HCT116 (cell line): ENCODE data around the gene SHROOM3. TPM values are rescaled to one million over a fixed set of nuclear protein-coding genes. Genes with fewer than 3 reads are reported as not detected.

ENCODE experiments used
- ATAC-seq: fragments of 200-7000 bp; cut with Tn5 transposase; 2 replicates; pipeline ENCODE4 v1.9.1; 2020; ENCODE audit warnings: mild to moderate bottlenecking, moderate library complexity
- BruUV-seq: library from RNA; stranded (reverse); fragments of 400-500 nt; replicated peaks from 2 replicates; lab custom pipeline; 2021; lab: Mats Ljungman, UMichigan
- CTCF ChIA-PET: fragments of 300-600 bp; sonication (Branson Sonifier 250); formaldehyde crosslinking; loops from one replicate; lab custom pipeline; 2021; ENCODE audit warnings: antibody characterized with exemption; lab: Charles Lee
- POLR2A ChIA-PET: fragments of 300-600, 350-600 bp; sonication (Branson Sonifier 250); formaldehyde crosslinking; loops from one replicate; lab custom pipeline; 2021; ENCODE audit warnings: antibody characterized with exemption; lab: Charles Lee
- RAD21 ChIA-PET, 2 experiments: fragments of 300-600 bp; sonication (Branson Sonifier 250); formaldehyde crosslinking; loops; one replicate each; lab custom pipeline; 2023; ENCODE audit warnings: low total read pairs in 2 of 2; ENCODE audit not compliant: uncharacterized antibody in 2 of 2, unreplicated experiment in 2 of 2, low non-redundant PET in 1 of 2; lab: Charles Lee
- DNase-seq: peaks from one replicate; pipeline ENCODE4 v3.0.0-alpha.2; 2010; ENCODE audit warnings: low read depth, low spot score
- H2AFZ ChIP-seq: fragments of 200-600 bp; shearing (Covaris generic), sonication (generic); 2 replicates; pipeline ENCODE4 v1.6.1; 2017; ENCODE audit warnings: low read depth, mixed run types, mixed read lengths, antibody characterized with exemption, low read length; ENCODE audit not compliant: poor library complexity, severe bottlenecking
- H3K27ac ChIP-seq: 2 replicates; pipeline ENCODE4 v1.5.1; 2012; ENCODE audit warnings: low read depth, low read length
- H3K27me3 ChIP-seq: fragments of 200-600 bp; sonication (generic); 2 replicates; pipeline ENCODE4 v1.6.1; 2016; ENCODE audit warnings: mixed run types, low read length, mixed read lengths; ENCODE audit not compliant: insufficient read depth
- H3K36me3 ChIP-seq, 2 experiments: fragments of 200-500 bp in 1 of 2; fragments of 200-600 bp in 1 of 2; sonication (Bioruptor generic) in 1 of 2; sonication (generic) in 1 of 2; 2 replicates each; pipeline versions ENCODE4 v1.5.1 to v1.6.1; 2014 to 2016; ENCODE audit warnings: low read length in 2 of 2, inconsistent platforms in 1 of 2, mixed read lengths in 1 of 2, mixed run types in 1 of 2; ENCODE audit not compliant: insufficient read depth in 2 of 2, control insufficient read depth in 1 of 2
- H3K4me1 ChIP-seq, 2 experiments: fragments of 200-600 bp in 1 of 2; sonication (generic) in 1 of 2; 2 replicates each; pipeline versions ENCODE4 v1.5.1 to v1.6.1; 2012 to 2017; ENCODE audit warnings: low read length in 2 of 2, inconsistent platforms in 1 of 2, mild to moderate bottlenecking in 1 of 2, mixed read lengths in 1 of 2, mixed run types in 1 of 2, moderate library complexity in 1 of 2; ENCODE audit not compliant: insufficient read depth in 2 of 2, control insufficient read depth in 1 of 2
- H3K4me2 ChIP-seq: fragments of 200-600 bp; sonication (generic); 2 replicates; pipeline ENCODE4 v1.6.1; 2017; ENCODE audit warnings: mixed run types, low read length, mixed read lengths
- H3K4me3 ChIP-seq, 2 experiments: fragments of 200-600 bp in 1 of 2; sonication (generic) in 1 of 2; replicated peaks in 1 of 2; 2 replicates each; pipeline ENCODE4 v1.5.1; 2011 to 2016; ENCODE audit warnings: low read length in 2 of 2, control low read depth in 1 of 2, low read depth in 1 of 2, mild to moderate bottlenecking in 1 of 2, mixed read lengths in 1 of 2, mixed run types in 1 of 2
- H3K79me2 ChIP-seq: fragments of 200-600 bp; sonication (generic); 2 replicates; pipeline ENCODE4 v1.6.1; 2017; ENCODE audit warnings: mild to moderate bottlenecking, mixed run types, low read length, moderate library complexity, mixed read lengths; ENCODE audit not compliant: insufficient read depth
- H3K9ac ChIP-seq: fragments of 200-600 bp; sonication (generic); 2 replicates; pipeline ENCODE4 v1.6.1; 2016; ENCODE audit warnings: low read length, mixed read lengths
- H3K9me2 ChIP-seq: fragments of 200-600 bp; sonication (generic), shearing (Covaris generic); 2 replicates; pipeline ENCODE4 v1.6.1; 2017; ENCODE audit warnings: mixed run types, mild to moderate bottlenecking, moderate library complexity; ENCODE audit not compliant: insufficient read depth
- H3K9me3 ChIP-seq, 2 experiments: fragments of 200-500 bp in 1 of 2; fragments of 200-600 bp in 1 of 2; sonication (Bioruptor generic) in 1 of 2; sonication (generic) in 1 of 2; 2 replicates each; pipeline ENCODE4 v1.6.1; 2014 to 2017; ENCODE audit warnings: low read length in 2 of 2, mixed read lengths in 2 of 2, inconsistent platforms in 1 of 2, low read depth in 1 of 2, mild to moderate bottlenecking in 1 of 2, mixed run types in 1 of 2, moderate library complexity in 1 of 2; ENCODE audit not compliant: control insufficient read depth in 1 of 2, insufficient read depth in 1 of 2
- H4K20me1 ChIP-seq: fragments of 200-600 bp; sonication (generic), shearing (Covaris generic); 2 replicates; pipeline ENCODE4 v1.6.1; 2017; ENCODE audit warnings: mixed run types, mild to moderate bottlenecking, moderate library complexity; ENCODE audit not compliant: insufficient read depth
- CBX3 ChIP-seq: IDR thresholded peaks from 2 replicates; pipeline ENCODE4 v1.6.1; 2012; ENCODE audit warnings: low read depth
- CEBPB ChIP-seq: IDR thresholded peaks from 2 replicates; pipeline ENCODE4 v1.6.1; 2012; ENCODE audit warnings: low read depth
- CTCF ChIP-seq, 3 experiments: fragments of 200-600 bp in 1 of 3; sonication (generic) in 1 of 3; IDR thresholded peaks in 2 of 3; conservative IDR thresholded peaks in 1 of 3; 2 replicates each; pipeline ENCODE4 v1.5.1; 2012 to 2017; ENCODE audit warnings: low read depth in 2 of 3, low read length in 2 of 3, antibody characterized with exemption in 1 of 3, borderline replicate concordance in 1 of 3, control low read depth in 1 of 3, mild to moderate bottlenecking in 1 of 3, mixed read lengths in 1 of 3, mixed run types in 1 of 3, moderate library complexity in 1 of 3; ENCODE audit not compliant: insufficient read depth in 1 of 3
- EZH2 ChIP-seq: fragments of 200-600 bp; sonication (generic); IDR thresholded peaks from 2 replicates; pipeline ENCODE4 v1.6.1; 2017; ENCODE audit warnings: antibody characterized with exemption, mixed run types
- FOSL1 ChIP-seq: IDR thresholded peaks from 2 replicates; pipeline ENCODE4 v1.6.1; 2012; ENCODE audit warnings: low read depth
- MAX ChIP-seq: IDR thresholded peaks from 2 replicates; pipeline ENCODE4 v1.6.1; 2012
- POLR2A ChIP-seq: IDR thresholded peaks from 2 replicates; pipeline ENCODE4 v1.7.0; 2011; ENCODE audit warnings: borderline replicate concordance; ENCODE audit not compliant: insufficient read depth, insufficient read length; ENCODE audit errors: extremely low read depth
- POLR2AphosphoS5 ChIP-seq: IDR thresholded peaks from 2 replicates; pipeline ENCODE4 v1.6.1; 2011; ENCODE audit warnings: mild to moderate bottlenecking, low read depth, low read length, moderate library complexity
- RAD21 ChIP-seq: IDR thresholded peaks from 2 replicates; pipeline ENCODE4 v1.6.1; 2012; ENCODE audit warnings: low read depth, mild to moderate bottlenecking
- REST ChIP-seq: IDR thresholded peaks from 2 replicates; pipeline ENCODE4 v1.6.1; 2012; ENCODE audit warnings: low read depth
- SP1 ChIP-seq: IDR thresholded peaks from 2 replicates; pipeline ENCODE4 v1.6.1; 2012; ENCODE audit warnings: low read depth
- SRF ChIP-seq: IDR thresholded peaks from 2 replicates; pipeline ENCODE4 v1.6.1; 2012; ENCODE audit warnings: low read depth
- TCF7L2 ChIP-seq: IDR thresholded peaks from 2 replicates; pipeline ENCODE4 v1.7.0; 2011; ENCODE audit warnings: borderline replicate concordance, inconsistent platforms; ENCODE audit not compliant: insufficient read depth, insufficient read length; ENCODE audit errors: extremely low read depth
- YY1 ChIP-seq: IDR thresholded peaks from 2 replicates; pipeline ENCODE4 v1.6.1; 2011; ENCODE audit warnings: low read length, low read depth, moderate library complexity, mild to moderate bottlenecking; ENCODE audit not compliant: insufficient replicate concordance; ENCODE audit errors: extremely low read depth
- ZFX ChIP-seq: fragments of 450-650 bp; IDR thresholded peaks from 2 replicates; pipeline ENCODE4 v1.6.1; 2017
- ZNF274 ChIP-seq: fragments of 200-500 bp; sonication (Bioruptor generic); IDR thresholded peaks from 2 replicates; pipeline ENCODE4 v1.6.1; 2014; ENCODE audit warnings: mild to moderate bottlenecking, low read depth, low read length, inconsistent platforms
- intact Hi-C: fragments of 100-400 bp; cut with micrococcal nuclease; formaldehyde crosslinking; loops from 2 replicates; pipeline ENCODE4 v1.10.0; 2022
- total RNA-seq: library from RNA; stranded (reverse); gene quantifications from one replicate; pipeline ENCODE4 v1.2.1, GENCODE V29; 2021; ENCODE audit not compliant: unreplicated experiment

The SHROOM3 gene
- total RNA-seq, 1 experiment from 2014 or later, result 22.5 TPM

GRCh38 chr4:76584241-76585152 is 149.5 kb downstream of the SHROOM3 start:
- ChIA-PET RAD21 (no interaction called here), POLR2A (no interaction called here), CTCF (no interaction called here)
- no peaks in the 10 kb centered on the region for H4K20me1 ChIP-seq
- no peaks in the 10 kb centered on the region for H3K9me2 ChIP-seq
- ATAC-seq (no peak), DNase-seq (no peak)
- intact Hi-C loops, result loop anchor here (5.0 kb wide), 1 partner anchor 138 kb away; no protein-coding TSS in a partner anchor
- H2AFZ ChIP-seq, result peak overlapping the region; percentile 56
- no peak overlapping the region for H3K9ac ChIP-seq
- TF ChIP-seq ZFX (no peak), TCF7L2 (no peak), EZH2 (no peak), MAX (no peak), FOSL1 (no peak), SRF (no peak), YY1 (no peak), POLR2AphosphoS5 (no peak), SP1 (no peak), POLR2A (no peak), REST (no peak), RAD21 (no peak), ZNF274 (no peak), CEBPB (no peak), CBX3 (no peak), CTCF (IDR thresholded peaks at IDR 0.05 in 2 of 3, conservative IDR thresholded peaks at IDR 0.05 in 1 of 3; ENCODE audit: borderline replicate concordance in 1 of 3, insufficient read depth in 1 of 3, low read depth in 2 of 3, low read length in 2 of 3) (no peak)
- no peaks in the 10 kb centered on the region for H3K27me3 ChIP-seq
- no peak overlapping the region for H3K27ac ChIP-seq
- H3K79me2 ChIP-seq, result no peaks in the 10 kb centered on the region
- H3K36me3 ChIP-seq, result no peaks in the 10 kb centered on the region
- H3K4me3 ChIP-seq, result no peak overlapping the region
- no peak overlapping the region; the same call in 1 of the 2 replicates for H3K4me2 ChIP-seq
- no peaks in the 10 kb centered on the region for H3K9me3 ChIP-seq
- H3K4me1 ChIP-seq, result peaks cover 6 to 32% of the 10 kb centered on the region in 2 experiments
- no TSS peak for BruUV-seq
